ENCODE data around the gene SZRD1.

SZRD1 gene

DNA sequence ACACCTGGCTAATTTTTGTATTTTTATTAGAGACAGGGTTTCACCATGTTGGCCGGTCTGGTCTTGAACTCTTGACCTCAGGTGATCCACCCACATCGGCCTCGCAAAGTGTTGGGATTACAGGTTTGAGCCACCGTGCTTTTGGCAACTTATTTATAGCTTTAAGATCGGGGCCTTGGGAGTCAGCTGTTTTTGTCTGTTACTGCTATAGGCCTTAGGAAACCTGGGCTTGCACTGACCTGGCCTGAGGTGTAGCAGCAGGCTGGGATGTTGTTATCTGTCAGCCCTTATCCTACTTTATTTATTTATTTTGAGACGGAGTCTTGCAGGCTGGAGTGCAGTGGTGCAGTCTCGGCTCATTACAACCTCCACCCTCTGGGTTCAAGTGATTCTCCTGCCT lies 11.4 kb downstream of the SZRD1 start:
- TF ChIP-seq GATA2 (IDR thresholded peaks at IDR 0.05; ENCODE audit: low read depth, low read length): no peak
- TF ChIP-seq GATA3 (IDR thresholded peaks at IDR 0.05; ENCODE audit: low read depth, low read length): no peak

DNA sequence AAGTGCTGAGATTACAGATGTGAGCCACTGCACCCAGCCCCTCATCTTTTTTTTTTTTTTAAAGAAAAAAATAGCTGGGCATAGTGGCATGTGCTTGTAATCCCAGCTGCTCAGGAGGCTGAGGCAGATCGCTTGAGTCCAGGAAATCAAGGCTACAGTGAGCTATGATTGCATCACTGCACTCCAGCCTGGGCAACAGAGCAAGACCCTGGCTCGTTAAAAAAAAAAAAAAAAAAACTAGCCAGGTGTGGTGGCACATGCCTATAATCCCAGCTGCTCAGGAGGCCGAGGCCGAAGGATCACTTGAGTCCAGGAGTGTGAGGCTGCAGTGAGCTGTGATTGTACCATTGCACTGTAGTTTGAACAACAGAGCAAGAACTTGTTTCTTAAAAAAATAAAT lies 13.8 kb downstream of the SZRD1 start:
- TF ChIP-seq GATA2 (IDR thresholded peaks at IDR 0.05; ENCODE audit: low read depth, low read length) (no peak), GATA3 (IDR thresholded peaks at IDR 0.05; ENCODE audit: low read depth, low read length) (no peak)

DNA sequence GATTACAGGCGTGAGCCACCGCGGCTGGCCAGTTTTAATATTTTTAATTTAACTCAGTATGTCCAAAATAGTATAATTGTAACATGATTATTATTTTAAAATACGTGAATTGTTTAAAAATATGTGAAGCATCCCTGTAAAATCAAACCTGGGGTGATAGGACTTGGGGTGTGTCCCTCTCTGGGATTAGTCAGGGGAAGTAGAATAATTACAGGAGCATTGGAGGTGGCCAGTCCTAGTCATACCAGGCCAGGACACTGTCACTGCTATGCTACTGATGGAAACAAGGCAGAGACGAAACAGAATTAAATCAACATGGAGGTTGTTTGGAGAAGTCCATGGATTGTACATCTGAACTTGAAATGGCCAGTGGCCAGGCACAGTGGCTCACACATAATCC lies 16.8 kb downstream of the SZRD1 start:
- TF ChIP-seq GATA2 (IDR thresholded peaks at IDR 0.05; ENCODE audit: low read depth, low read length): no peak
- TF ChIP-seq GATA3 (IDR thresholded peaks at IDR 0.05; ENCODE audit: low read depth, low read length): no peak

DNA sequence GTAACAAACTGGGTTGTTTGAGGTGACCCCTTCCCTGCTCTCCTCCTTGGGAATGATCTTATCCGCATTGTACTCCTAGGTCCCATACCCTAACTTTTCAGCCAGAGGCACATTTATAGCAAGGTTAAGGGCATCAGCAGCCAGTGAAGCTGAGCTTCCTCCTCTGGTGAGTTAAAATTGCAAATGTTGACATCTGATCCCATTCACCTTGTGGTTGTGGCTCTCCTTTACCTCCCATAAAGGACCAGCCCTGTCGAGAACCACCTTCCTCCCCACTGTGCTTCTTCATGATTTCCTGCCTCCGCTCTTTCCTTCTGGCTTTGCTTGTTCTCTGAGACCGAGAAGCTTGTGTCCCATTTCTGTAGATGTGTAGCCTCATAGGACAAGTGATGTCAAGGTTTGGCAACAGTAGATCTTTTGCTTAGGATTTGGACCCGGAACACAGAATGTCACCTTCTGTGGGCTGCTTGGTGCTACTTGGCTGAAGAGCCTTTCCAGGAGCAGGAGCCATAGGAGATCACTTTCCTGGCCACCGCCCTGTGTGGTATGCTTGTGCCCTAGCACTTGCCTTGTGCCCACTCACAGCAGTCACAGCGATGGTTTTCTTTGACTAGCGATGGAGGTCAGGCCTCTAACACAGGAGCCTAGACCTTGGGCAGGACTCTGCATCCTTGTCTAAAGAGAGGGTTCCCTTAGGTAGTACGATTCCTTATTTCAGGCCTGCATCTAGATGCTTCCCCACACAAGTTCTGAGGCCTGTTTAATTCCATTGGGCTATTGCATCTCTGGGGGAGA lies 18.8 kb downstream of the SZRD1 start:
- TF ChIP-seq GATA2 (IDR thresholded peaks at IDR 0.05; ENCODE audit: low read depth, low read length) (no peak), GATA3 (IDR thresholded peaks at IDR 0.05; ENCODE audit: low read depth, low read length) (no peak)

DNA sequence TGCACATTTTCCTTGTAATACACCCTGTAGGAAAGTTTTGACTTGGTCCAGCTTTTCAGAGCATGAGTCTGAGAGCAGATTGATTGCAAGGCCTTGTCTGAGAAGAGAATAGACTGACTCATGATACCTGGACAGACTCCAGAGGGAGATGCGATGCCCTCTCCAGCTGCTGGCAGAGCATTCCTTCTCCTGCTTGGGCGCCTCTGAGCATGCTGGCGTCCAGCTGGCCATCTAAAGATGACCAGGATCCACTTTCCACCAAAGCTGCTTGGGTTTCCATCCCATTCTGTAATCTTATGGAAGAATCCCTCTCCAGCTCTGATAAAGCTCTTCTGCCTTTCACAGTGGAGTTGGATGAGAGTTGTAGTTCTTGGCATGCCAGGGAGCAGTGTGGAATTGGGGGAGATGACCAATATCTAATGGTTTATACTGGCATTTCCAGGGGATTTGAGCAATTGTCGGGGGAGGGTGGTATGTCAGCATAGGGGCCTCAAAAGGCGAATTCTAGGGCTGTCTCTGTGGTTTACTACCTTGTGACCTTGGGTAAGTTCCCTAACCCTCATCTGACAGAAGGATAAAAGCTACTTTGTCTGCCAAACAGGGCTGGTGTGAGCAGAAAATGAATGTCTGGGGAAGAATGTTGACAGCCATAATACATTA lies 19.5 kb downstream of the SZRD1 start:
- TF ChIP-seq GATA2 (IDR thresholded peaks at IDR 0.05; ENCODE audit: low read depth, low read length): no peak
- TF ChIP-seq GATA3 (IDR thresholded peaks at IDR 0.05; ENCODE audit: low read depth, low read length): no peak

DNA sequence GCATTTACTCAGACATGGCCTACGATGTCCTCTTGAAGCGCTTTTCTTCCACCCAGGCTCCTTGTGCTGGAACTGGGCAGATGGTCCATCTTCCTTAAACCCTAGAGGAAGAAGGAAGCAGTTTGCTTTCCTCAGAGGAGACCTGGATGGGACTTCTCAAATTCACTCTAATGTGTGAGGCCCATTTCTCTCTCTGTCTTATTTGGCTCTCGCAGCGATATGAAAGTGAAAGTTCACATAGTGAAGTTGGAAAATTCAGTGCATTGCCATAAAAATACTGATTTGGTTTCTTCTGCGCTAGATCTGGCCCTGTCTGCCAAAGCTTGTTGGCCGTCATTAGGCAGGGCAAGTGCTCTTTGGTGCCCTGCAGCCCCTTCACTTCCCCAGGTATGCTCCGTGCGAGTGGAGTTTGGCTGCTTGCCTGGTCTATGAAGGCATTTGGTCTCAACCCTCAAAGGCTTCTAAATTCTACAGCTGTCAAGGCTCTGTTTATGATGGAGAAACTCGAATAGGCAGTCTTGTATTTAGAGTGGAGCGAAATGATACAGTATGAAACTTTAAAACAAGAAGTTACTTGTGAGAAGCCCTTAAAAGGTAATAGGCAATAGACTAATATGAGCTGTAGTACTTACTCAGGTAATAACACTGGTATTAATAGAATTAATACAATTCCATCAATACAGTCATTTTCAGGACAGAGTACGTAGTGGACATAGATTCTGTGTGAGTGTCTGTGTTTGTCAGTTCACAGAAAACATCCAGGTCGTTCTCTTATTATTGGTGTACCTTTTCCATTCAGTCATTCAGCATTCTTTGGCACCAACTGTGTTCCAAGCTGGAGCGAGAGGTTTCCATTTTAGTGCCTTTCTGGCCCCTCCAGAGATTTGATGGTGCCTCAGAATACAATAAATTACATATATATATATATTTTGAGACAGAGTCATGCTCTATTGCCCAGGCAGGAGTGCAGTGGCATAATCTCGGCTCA lies 20.5 kb downstream of the SZRD1 start:
- no peak for TF ChIP-seq GATA2 (IDR thresholded peaks at IDR 0.05; ENCODE audit: low read depth, low read length)
- TF ChIP-seq GATA3 (IDR thresholded peaks at IDR 0.05; ENCODE audit: low read depth, low read length): no peak

DNA sequence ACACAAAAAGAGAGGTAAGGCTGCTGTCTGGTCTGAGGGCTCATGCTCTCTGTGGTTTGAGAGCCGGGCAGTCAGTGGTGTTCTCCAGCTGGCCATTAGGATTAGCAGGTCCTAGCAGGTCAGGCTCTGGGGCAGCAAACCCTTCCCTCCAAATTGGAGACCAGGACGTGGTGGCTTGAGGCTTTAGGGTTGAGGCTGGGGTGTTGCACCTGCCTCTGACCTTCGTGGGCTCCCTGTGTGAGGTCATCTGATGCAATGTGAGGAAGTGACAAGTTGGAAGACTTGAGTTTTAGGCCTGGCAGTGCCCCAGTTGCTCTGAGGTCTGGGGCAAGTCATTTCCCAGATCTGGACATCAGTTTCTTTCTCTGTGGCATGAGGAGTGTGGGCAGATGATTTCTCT lies 24.4 kb downstream of the SZRD1 start:
- TF ChIP-seq GATA2 (IDR thresholded peaks at IDR 0.05; ENCODE audit: low read depth, low read length): no peak
- TF ChIP-seq GATA3 (IDR thresholded peaks at IDR 0.05; ENCODE audit: low read depth, low read length): no peak

DNA sequence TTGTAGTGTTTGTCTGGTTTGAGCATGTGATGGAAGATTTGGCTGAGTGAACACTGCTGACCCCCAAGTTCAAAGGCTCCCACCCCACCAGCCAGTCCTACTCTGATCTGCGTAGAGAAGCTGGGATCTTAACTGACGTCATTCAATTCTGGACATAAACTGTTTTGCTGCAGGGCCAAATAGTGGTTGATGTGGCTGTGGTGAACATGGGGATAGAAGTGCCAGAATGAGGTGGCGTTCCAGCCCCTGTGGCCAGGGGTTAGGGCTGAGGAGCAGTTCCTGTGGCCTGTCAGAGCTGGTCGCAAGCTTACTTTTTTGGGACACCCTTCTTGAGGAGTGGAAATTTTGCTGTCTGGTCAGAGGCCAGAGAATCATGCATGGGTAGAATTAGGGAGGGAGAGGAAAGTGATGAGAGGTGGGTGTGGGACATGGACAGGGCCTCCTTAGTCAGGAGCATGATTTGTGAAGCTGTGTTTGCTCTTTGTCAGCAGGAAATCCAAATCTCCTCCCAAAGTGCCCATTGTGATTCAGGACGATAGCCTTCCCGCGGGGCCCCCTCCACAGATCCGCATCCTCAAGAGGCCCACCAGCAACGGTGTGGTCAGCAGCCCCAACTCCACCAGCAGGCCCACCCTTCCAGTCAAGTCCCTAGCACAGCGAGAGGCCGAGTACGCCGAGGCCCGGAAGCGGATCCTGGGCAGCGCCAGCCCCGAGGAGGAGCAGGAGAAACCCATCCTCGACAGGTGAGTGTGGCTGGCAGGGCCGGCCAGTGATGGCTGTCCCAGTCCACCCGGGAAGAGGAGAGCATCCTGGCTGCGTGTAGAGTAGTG lies 25.9 kb downstream of the SZRD1 start:
- TF ChIP-seq GATA2 (IDR thresholded peaks at IDR 0.05; ENCODE audit: low read depth, low read length) (no peak), GATA3 (IDR thresholded peaks at IDR 0.05; ENCODE audit: low read depth, low read length) (no peak)

DNA sequence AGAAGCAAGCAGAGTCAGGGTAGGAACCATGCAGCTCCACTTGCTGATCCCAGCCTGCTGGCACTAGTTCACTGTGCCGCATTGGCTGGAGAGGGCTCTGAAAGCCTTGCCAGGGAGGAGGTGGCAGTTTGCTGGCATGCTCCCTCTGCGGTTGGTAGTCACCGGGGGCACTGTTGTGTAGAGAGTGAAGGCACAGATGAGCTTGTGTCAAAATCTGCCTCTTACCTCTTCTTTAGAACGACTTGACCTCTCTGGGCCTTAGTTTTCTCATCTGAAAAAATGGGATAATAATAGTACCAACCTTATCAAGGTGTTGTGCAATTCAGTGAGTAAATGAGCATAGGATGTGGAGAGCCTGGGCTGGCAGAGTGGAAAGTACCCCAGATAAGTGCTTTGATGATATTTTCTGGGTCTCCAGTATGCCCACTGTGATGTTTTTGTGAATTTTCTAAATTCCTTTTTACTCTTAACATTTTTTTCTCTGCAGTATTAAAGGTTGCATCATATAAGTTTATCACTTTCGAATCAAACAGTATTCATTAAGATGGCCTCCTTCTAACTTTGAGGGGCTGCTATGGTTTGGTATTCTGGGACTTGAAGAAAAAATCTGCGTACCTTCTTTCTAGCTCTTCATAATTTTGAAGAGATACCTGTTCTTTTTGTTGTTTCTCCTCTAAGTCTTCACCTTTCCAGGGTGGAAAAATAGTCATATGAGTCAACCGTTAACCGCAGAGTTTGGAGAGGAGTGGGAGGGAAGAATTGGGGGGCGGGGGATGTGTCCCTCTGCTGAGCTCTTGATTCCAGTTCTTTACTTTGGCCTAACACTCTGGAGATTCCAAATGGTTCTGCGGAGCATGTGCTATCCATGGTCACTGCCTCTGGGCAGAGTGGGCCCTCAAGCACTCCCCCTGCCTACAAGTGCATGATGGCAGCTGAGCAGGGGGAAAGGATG lies 26.8 kb downstream of the SZRD1 start:
- no peak for TF ChIP-seq GATA2 (IDR thresholded peaks at IDR 0.05; ENCODE audit: low read depth, low read length)
- TF ChIP-seq GATA3 (IDR thresholded peaks at IDR 0.05; ENCODE audit: low read depth, low read length): no peak

DNA sequence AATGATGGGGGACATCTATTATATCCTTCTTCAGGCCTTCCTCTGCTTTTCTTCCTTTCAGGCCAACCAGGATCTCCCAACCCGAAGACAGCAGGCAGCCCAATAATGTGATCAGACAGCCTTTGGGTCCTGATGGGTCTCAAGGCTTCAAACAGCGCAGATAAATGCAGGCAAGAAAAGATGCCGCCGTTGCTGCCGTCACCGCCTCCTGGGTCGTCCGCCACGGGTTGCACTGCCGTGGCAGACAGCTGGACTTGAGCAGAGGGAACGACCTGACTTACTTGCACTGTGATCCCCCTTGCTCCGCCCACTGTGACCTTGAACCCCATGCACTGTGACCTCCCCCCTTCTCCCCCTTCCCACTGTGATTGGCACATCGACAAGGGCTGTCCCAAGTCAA lies 27.9 kb downstream of the SZRD1 start:
- TF ChIP-seq GATA3 (IDR thresholded peaks at IDR 0.05; ENCODE audit: low read depth, low read length): no peak
- no peak for TF ChIP-seq GATA2 (IDR thresholded peaks at IDR 0.05; ENCODE audit: low read depth, low read length)

DNA sequence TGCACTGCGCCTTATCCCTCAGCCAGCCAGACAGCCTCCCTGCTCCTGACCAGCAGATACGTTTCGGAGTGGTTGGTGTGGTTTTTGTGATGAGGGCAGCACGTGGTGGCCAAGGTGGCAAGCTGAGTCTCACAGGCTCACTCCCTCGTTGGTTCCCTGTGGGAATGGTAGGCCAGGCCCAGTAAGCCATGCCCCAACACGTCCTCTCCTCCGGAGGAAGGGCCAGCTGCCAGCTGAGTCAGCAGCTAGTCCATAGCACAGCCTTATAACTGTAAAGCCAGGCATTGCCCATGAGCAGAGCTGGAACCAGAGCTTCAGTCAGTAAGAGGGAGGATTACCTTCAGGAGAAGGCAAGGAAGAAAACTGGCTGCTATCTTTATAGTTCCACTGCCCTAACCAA lies 29.5 kb downstream of the SZRD1 start:
- TF ChIP-seq GATA2 (IDR thresholded peaks at IDR 0.05; ENCODE audit: low read depth, low read length): no peak
- TF ChIP-seq GATA3 (IDR thresholded peaks at IDR 0.05; ENCODE audit: low read depth, low read length): no peak

DNA sequence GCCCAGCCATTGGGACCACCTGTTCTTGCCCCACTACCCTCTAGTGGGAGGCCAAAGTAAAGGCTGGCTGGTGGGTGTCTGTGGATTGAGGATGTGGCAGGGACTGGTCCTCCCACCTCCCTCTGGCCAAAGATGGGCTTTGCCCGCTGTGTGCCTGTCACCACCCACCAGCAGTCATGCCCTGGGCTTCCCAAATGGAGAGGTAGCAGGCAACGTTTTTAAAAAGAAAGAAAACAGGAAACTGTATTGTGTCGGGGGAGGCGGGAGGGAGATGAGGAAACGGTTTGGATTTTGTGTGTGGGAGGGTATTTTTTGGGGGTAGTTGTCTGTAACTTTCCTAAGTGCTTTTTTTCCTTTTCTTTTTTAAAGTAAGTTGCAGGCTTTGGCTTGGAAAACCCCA lies 30.1 kb downstream of the SZRD1 start:
- TF ChIP-seq GATA2 (IDR thresholded peaks at IDR 0.05; ENCODE audit: low read depth, low read length) (no peak), GATA3 (IDR thresholded peaks at IDR 0.05; ENCODE audit: low read depth, low read length) (no peak)
